Measurements from ENCODE around the gene PLD5. TPM values are rescaled to one million over a fixed set of nuclear protein-coding genes. Genes with fewer than 3 reads are reported as not detected.

Gene PLD5
- polyA plus RNA-seq, 1 experiment = not detected

DNA sequence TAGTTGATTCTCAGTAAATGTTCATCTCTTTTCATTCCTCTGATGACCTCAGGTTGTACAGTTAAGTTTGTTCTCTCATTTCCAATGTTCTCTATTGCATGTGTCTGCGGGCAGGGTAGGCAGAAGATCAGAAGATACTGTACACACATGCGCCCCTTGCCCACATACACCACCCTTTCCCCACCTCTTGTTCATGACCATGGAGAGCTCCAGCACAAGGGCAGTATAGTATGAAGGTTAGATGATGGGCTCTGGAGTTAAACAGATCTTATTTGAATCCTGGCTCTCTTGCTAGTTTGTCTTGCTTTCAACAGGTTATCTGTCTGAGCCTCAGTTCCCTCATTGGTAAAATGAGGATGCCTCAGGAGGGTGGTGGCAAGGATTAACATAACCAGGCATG lies 17.8 kb upstream of the PLD5 start:
- H3K4me3 ChIP-seq (ENCODE audit: low read depth, low read length) = no peak overlapping the region
- TF ChIP-seq, protein P1, sequence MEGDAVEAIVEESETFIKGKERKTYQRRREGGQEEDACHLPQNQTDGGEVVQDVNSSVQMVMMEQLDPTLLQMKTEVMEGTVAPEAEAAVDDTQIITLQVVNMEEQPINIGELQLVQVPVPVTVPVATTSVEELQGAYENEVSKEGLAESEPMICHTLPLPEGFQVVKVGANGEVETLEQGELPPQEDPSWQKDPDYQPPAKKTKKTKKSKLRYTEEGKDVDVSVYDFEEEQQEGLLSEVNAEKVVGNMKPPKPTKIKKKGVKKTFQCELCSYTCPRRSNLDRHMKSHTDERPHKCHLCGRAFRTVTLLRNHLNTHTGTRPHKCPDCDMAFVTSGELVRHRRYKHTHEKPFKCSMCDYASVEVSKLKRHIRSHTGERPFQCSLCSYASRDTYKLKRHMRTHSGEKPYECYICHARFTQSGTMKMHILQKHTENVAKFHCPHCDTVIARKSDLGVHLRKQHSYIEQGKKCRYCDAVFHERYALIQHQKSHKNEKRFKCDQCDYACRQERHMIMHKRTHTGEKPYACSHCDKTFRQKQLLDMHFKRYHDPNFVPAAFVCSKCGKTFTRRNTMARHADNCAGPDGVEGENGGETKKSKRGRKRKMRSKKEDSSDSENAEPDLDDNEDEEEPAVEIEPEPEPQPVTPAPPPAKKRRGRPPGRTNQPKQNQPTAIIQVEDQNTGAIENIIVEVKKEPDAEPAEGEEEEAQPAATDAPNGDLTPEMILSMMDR (IDR thresholded peaks at IDR 0.05; ENCODE audit: low read depth, low read length) = no peak
- H3K27me3 ChIP-seq (ENCODE audit: control insufficient read depth, insufficient read depth, low read length) = no peaks in the 10 kb centered on the region
- ChIA-PET POLR2A (no interaction called here), CTCF (no interaction called here)
- peaks cover 15% of the 10 kb centered on the region for H3K9me3 ChIP-seq (ENCODE audit: control insufficient read depth, insufficient read depth, low read length)
- H3K27ac ChIP-seq (ENCODE audit: low read depth, low read length) = no peak overlapping the region
- no peak for DNase-seq (ENCODE audit: low read depth, low spot score)

DNA sequence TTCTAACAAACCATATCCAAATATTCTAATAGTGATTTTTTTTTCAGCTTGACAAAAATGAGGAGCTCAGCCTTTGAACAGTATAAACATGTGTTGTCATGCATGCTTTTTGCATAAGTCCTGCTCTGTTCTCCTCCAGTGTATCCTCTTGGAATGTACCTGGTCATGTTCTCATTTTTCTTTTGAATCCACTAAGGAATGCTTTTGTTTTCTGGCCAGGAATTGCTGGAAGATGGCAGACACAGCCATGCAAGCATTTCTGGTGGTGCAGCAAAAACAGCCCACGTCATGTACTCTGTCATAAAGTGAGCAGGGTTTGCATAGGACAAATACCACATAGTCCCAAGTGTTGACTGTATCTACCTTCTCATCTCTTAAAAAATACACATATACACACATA lies 11.5 kb upstream of the PLD5 start:
- ChIA-PET CTCF (no interaction called here), POLR2A (no interaction called here)
- no peaks in the 10 kb centered on the region for H3K27me3 ChIP-seq (ENCODE audit: control insufficient read depth, insufficient read depth, low read length)

DNA sequence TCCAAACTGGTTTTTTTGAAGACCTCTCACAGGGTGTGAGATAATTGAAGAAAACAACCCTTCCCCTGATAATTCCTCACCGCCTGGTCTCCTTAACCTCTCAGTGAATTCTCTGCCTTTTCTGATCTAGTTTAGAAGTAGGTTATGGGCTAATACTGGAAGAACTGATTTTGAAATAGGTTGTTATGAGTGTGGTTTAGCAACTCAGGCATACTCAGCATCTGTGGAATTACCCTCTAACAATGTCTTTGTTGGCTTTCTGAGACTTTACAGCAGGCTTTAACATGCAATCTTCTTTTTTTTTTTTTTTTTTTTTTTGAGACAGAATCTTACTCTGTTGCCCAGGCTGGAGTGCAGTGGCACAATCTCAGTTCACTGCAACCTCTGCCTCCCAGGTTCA lies 10.3 kb upstream of the PLD5 start:
- Histone ChIP-seq H3K9me3 (ENCODE audit: control insufficient read depth, insufficient read depth, low read length) (peaks cover 9% of the 10 kb centered on the region), H3K4me3 (ENCODE audit: low read depth, low read length) (no peak overlapping the region), H3K27me3 (ENCODE audit: control insufficient read depth, insufficient read depth, low read length) (no peaks in the 10 kb centered on the region), H3K27ac (ENCODE audit: low read depth, low read length) (no peak overlapping the region)
- ChIA-PET CTCF (no interaction called here), POLR2A (no interaction called here)
- no peak for DNase-seq (ENCODE audit: low read depth, low spot score)
- TF ChIP-seq, protein P1 (IDR thresholded peaks at IDR 0.05; ENCODE audit: low read depth, low read length) = no peak

More for the DNA sequence above, 11.5 kb upstream of the PLD5 start:
- no peak overlapping the region for H3K27ac ChIP-seq (ENCODE audit: low read depth, low read length)
- DNase-seq (ENCODE audit: low read depth, low spot score) = no peak
- TF ChIP-seq, protein P1 (IDR thresholded peaks at IDR 0.05; ENCODE audit: low read depth, low read length) = no peak
- no peak overlapping the region for H3K4me3 ChIP-seq (ENCODE audit: low read depth, low read length)
- peaks cover 12% of the 10 kb centered on the region; the same call in 1 of the 2 replicates for H3K9me3 ChIP-seq (ENCODE audit: control insufficient read depth, insufficient read depth, low read length)

DNA sequence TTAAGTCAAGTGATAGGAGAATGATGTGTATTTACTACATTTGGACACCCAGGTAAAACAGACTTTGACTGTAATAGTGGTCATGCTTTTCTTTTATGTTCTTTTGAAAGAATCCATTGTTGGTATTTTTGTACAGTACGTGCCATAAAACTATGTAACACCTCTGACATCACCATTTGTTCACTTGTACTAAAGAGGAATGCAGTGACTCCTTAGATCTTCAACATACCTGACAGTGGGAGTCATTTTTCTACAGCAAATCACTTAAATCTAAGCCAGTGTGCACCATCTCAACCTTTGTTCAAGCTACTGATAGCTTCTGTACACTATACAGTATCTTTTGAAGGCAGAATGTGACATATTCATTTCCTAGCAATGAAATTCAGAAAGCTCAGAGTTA lies 6.3 kb upstream of the PLD5 start:
- TF ChIP-seq, protein P1 (IDR thresholded peaks at IDR 0.05; ENCODE audit: low read depth, low read length) = no peak
- no peak overlapping the region for H3K4me3 ChIP-seq (ENCODE audit: low read depth, low read length)
- H3K9me3 ChIP-seq (ENCODE audit: control insufficient read depth, insufficient read depth, low read length) = peaks cover 6% of the 10 kb centered on the region
- no peak overlapping the region for H3K27ac ChIP-seq (ENCODE audit: low read depth, low read length)
- ChIA-PET POLR2A (no interaction called here), CTCF (no interaction called here)
- peaks cover 2% of the 10 kb centered on the region for H3K27me3 ChIP-seq (ENCODE audit: control insufficient read depth, insufficient read depth, low read length)
- no peak for DNase-seq (ENCODE audit: low read depth, low spot score)

DNA sequence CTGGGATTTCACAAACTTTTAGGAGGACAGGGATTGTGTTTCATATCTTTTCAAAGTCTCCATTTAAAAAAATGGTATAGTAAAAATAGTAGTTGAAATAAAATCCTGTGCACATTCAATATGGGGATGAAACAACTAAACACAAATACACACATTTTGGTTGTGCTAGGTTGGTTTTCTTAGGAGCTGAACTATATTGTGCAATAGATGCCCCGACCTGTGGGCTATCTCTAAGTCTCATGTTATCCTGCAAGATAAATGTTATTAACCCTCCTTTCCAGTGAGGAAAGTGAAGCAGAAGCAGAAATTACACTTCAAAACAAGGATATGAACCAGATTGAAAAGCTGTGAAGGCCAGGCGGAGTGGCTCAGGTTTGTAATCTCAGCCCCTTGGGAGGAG lies 1.3 kb upstream of the PLD5 start:
- ChIA-PET CTCF (no interaction called here), POLR2A (no interaction called here)
- Histone ChIP-seq H3K27ac (ENCODE audit: low read depth, low read length) (no peak overlapping the region), H3K4me3 (ENCODE audit: low read depth, low read length) (no peak overlapping the region), H3K9me3 (ENCODE audit: control insufficient read depth, insufficient read depth, low read length) (peaks cover 3% of the 10 kb centered on the region; the same call in 1 of the 2 replicates), H3K27me3 (ENCODE audit: control insufficient read depth, insufficient read depth, low read length) (peaks cover 24% of the 10 kb centered on the region)
- TF ChIP-seq, protein P1 (IDR thresholded peaks at IDR 0.05; ENCODE audit: low read depth, low read length) = no peak
- DNase-seq (ENCODE audit: low read depth, low spot score) = no peak

All from AG04450 (cell line).